Esophagus squamous epithelium (tissue), 4 donors: ENCODE measurements around the gene EIPR1.

Experiments
- POLR2A ChIP-seq, 4 donors: fragments of 450-650 bp; IDR thresholded peaks; one replicate each; pipeline ENCODE4 v1.6.1; 2017; ENCODE audit warnings: antibody characterized with exemption in 4 of 4, mild to moderate bottlenecking in 4 of 4, moderate library complexity in 3 of 4
- TF ChIP-seq, protein P1 (sequence below), 6 experiments: fragments of 450-650 bp in 4 of 6; fragments of 200-600 bp in 2 of 6; sonication (generic) in 2 of 6; IDR thresholded peaks; one replicate each; pipeline ENCODE4 v1.5.1; 2016 to 2019; ENCODE audit warnings: antibody characterized with exemption in 6 of 6, mild to moderate bottlenecking in 4 of 6, moderate library complexity in 4 of 6

GRCh38 chr2:3354986-3355385, 22.6 kb downstream of the EIPR1 start:
- TF ChIP-seq, protein P1, sequence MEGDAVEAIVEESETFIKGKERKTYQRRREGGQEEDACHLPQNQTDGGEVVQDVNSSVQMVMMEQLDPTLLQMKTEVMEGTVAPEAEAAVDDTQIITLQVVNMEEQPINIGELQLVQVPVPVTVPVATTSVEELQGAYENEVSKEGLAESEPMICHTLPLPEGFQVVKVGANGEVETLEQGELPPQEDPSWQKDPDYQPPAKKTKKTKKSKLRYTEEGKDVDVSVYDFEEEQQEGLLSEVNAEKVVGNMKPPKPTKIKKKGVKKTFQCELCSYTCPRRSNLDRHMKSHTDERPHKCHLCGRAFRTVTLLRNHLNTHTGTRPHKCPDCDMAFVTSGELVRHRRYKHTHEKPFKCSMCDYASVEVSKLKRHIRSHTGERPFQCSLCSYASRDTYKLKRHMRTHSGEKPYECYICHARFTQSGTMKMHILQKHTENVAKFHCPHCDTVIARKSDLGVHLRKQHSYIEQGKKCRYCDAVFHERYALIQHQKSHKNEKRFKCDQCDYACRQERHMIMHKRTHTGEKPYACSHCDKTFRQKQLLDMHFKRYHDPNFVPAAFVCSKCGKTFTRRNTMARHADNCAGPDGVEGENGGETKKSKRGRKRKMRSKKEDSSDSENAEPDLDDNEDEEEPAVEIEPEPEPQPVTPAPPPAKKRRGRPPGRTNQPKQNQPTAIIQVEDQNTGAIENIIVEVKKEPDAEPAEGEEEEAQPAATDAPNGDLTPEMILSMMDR (IDR thresholded peaks at IDR 0.05): no peak
- no peak for TF ChIP-seq POLR2A (IDR thresholded peaks at IDR 0.05)
